Left kidney (tissue), 8 donors: Measurements from ENCODE around the gene ARSG. TPM values are rescaled to one million over a fixed set of nuclear protein-coding genes. Genes with fewer than 3 reads are reported as not detected.
"Not testable (repeated sequence)": the region's sequence is repeated elsewhere in the genome, so short reads cannot be mapped to it uniquely, and the experiment has no call there.

Experiments used
- DNase-seq: peaks from one replicate; pipeline ENCODE4 v3.0.0-alpha.2; 2013
- long read RNA-seq, 8 donors: transcript quantifications; one replicate each; lab custom pipeline, GENCODE V29; 2026
- polyA plus RNA-seq: library from polyadenylated mRNA; unstranded; fragments of 120-200 nt; gene quantifications from one replicate; pipeline ENCODE4 v1.2.1, GENCODE V29; 2013; ENCODE audit not compliant: insufficient read length

The ARSG gene
- 6.2 TPM for polyA plus RNA-seq
- long read RNA-seq, donor 1, partial matches to known transcripts: 0 of 1 reads
- long read RNA-seq, donor 1, other reads (novel, unspliced or antisense): 0 of 1 reads
- long read RNA-seq, donor 2: 0 reads
- long read RNA-seq, donor 3: 0 reads
- long read RNA-seq, donor 4: 0 reads
- long read RNA-seq, donor 5, full-length matches to known transcripts: 2 of 2 reads
- long read RNA-seq, donor 5, partial matches to known transcripts: 0 of 2 reads
- long read RNA-seq, donor 5, other reads (novel, unspliced or antisense): 0 of 2 reads
- long read RNA-seq, donor 6: 0 reads
- long read RNA-seq, donor 7, partial matches to known transcripts: 0 of 2 reads
- long read RNA-seq, donor 7, other reads (novel, unspliced or antisense): 0 of 2 reads
- long read RNA-seq, donor 8, full-length matches to known transcripts: 1 of 1 reads
- long read RNA-seq, donor 8, partial matches to known transcripts: 0 of 1 reads
- long read RNA-seq, donor 8, other reads (novel, unspliced or antisense): 0 of 1 reads

DNA sequence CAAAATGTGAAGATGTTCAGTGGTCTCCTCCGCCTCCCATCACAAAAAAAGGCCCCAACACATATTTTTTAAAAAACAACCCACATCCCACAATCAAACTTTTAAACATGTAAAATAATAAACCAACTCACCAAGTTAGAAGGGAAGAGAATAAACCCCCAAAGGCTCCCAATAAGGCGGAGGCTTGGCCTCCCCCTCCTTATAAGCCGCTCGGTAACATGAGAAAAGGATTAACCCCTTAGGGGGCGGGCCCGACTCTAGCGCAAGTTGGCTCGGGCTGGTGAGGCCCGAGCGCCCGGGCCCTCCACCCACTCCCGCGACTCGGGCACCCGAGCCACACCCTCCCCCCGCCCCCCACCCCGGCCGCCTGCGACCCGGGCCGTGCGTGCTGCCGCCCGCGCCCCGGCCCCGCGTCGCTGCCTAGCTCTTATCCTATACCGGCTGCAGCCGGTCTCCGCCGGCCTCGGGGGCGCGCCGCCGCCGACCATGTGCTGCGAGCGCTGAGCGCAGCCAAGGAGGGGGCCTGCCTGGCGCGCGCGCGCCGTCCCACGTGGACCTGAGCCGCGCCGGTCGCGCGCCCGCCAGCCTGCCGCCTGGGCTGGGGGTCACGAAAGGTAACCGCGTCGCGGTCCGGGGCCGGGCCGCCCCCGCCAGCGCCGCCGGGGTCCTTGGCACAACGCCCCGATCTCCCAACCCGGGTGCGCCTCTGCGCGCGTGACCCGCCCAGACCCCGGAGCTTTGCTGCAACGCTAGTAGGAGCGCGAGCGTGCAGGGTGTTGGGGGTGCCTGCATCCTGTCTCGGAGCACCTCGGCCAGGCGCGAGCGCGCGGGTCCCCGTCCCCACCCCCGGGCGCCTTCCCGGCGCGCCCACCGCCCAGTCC, at the start of gene ARSG, which contains the start of gene SLC16A6:
ARSG (plus strand) TSS at position 541 of the 881 bp plus-strand sequence. CDS start 15,999 bp downstream, outside the sequence.
SLC16A6 (minus strand) TSS at position 173 of the 881 bp plus-strand sequence. CDS start 12,807 bp downstream, outside the sequence.
- peak; percentile 79 for DNase-seq

GRCh38 chr17:68246271-68247028, 44.8 kb upstream of the ARSG start:
- DNase-seq: no peak

- DNase-seq: peak; percentile 93
These were observed 43.7 kb upstream of the ARSG start, which contains the start of gene AMZ2 for GRCh38 chr17:68247445-68248198. TSS of gene AMZ2 (plus strand) at chr17:68248043. CDS start at chr17:68250188, 2,145 bp downstream.

GRCh38 chr17:68248199-68248825, 43.0 kb upstream of the ARSG start:
- peak; percentile 49 for DNase-seq

- DNase-seq: no peak
These were observed 42.4 kb upstream of the ARSG start for GRCh38 chr17:68248891-68249290.

GRCh38 chr17:68249354-68249765, 41.9 kb upstream of the ARSG start:
- no peak for DNase-seq

GRCh38 chr17:68253426-68253825, 37.9 kb upstream of the ARSG start:
- DNase-seq: not testable (repeated sequence)

DNA sequence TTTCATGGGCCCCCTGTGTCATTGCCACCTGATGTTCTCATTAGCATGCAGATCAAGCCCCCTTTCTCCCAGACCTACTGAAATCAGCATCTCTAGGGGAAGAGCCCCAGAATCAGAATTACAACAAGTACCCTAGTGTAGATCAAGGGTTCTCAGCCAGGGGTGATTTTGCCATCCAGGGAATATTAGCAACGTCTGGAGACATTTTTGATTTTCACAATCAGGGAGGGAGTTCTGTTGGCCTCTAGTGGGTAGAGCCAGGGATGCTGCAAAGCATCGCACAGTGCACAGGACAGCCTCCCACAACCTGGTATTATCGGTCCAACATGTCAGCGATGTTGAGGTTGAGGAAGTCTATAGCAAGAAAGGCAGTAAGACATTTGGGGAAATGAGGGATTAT, 36.1 kb upstream of the ARSG start:
- no peak for DNase-seq

DNA sequence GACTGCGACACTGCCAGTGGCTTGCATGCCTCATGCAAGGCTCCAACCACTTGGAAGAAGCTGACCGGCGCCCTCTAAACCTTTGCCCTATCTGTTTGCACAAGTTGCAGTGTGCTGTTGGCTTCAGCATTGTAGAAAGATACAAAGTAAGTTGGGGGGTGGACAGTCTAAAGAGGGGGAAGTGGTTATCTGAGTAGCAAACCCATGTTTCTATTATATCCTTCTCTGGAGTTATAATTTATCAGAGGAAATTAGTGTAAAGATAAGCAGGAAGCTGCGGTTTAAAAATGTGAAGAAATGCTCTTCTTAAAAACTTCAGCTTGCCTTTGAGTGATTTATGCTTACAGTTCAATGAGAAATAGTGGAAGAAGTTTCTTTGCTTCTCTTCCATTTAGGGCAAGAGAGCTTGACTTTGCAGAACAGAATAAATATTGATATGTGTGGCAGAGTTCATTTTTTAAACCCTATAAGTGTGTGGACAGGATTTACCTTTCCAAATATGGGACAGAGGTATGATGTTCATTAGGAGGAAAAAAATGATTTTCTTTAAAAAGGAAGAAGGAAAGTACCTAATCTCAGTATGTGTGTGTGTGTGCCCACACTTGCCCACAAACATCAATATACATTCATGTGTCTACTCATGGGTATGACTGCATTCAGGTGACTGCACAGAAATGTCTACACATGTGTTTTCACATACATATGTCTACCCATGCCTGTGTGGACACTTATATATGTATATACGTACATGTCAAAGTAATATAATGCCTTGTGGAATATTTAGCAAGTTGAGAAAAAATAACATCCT, 35.4 kb upstream of the ARSG start:
- DNase-seq: no peak

DNA sequence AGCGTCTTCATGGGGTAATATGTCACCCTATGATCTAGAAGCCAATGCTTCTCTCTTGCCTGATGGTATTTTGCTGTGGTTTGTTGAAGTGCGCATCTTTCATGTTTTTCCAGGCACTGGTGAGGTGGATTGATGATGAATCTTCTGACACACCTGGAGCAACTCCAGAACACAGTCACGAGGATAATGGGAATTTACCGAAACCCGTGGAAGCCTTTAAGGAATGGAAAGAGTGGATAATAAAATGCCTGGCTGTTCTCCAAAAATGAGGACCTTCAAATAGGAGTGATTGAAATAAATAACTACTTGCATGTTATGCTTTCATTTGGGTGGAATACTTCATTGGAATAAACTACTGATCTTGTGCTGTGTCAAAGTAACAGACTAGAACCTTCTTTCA, 34.6 kb upstream of the ARSG start:
- DNase-seq: not testable (repeated sequence)

- no peak for DNase-seq
These were observed 33.4 kb upstream of the ARSG start for GRCh38 chr17:68257934-68258333.

- not testable (repeated sequence) for DNase-seq
These were observed 32.2 kb upstream of the ARSG start for GRCh38 chr17:68258890-68259647.

DNA sequence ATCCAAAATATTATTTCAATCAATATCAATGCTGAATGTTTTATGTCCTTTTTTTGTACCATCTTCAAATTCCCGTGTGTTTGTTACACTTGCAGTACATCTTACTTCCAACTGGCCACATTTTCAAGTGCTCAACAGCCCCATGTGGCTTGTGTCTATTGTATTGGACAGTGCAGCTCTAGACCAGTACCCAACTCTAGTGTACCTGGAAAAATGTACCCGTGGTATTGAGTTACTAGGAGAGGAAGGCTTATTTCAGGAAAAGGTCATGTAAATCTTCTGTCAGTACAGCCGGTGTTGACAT, 31.7 kb upstream of the ARSG start:
- not testable (repeated sequence) for DNase-seq

DNA sequence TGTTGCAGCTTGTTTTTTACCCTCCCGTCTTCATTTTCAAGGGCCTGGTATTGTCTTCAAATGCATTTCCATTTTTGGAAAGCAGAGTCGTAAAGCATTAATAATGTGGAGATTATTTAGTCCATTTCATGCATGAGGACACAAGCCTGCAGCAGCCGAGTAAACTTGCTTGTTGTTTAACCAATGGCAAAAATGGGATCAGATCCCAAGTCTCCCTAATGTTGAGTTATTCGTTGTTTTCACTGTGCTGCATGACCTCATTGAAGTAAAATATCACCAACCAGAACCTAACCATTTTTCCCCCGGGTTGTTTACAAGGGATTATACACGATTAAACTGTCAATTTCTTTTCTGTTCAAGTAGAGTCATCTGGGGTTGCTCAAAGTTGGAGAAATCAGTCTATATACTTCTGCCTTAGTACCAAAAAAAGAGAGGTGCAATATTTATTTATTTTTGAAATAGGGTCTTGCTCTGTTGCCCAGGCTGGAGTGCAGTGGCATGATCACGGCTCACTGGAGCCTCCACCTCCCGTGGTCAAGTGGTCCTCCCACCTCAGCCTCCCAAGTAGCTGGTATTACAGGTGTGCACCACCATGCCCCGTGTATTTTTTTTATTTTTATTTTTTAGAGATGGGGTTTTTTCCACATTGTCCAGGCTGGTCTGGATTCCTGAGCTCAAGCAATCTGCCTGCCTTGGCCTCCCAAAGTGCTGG, 31.1 kb upstream of the ARSG start:
- no peak for DNase-seq

DNA sequence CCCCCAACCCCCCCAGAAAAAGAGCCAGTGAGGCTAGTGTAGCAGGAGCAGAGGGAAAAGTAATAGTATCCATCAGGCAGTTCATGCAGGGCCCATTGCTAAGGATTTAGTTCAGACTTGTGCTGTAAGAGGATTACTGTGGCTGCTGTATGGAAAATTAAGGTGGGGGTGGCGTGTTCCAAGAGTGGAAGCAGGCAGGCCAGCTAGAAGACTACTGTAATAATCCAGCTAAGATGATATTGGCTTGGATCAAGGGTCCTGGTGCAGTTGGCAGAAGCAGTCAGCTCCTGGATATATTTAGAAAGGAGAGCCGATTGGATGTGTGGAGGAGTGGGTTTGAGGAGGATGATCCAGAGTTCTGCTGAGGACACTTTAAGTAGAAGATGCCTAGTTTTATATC, 28.8 kb upstream of the ARSG start:
- DNase-seq: not testable (repeated sequence)

DNA sequence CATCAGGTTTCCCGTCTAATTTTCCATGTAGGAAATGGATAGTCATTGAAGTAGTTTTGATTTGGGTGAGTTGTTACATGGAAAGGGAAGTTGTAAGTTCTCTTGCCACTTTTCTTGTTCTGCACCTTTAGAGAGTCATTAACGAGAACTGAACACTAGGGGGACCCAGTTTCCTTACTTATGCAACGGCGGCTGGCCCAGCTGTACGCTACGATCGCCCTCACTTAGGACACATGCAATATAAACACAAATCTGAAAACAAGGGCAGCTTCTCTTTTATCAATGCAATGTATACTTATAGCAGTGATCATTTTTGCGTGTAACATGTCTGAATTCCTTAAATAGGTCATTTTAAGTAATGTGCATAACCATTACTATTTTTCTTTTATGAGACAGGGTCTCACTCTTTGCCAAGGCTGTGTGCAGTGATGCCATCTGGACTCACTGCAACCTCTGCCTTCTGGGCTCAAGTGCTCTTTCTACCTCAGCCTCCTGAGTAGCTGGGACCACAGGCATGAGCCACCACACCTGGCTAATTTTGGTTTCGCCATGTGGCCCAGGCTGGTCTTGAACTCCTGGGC, 28.1 kb upstream of the ARSG start:
- not testable (repeated sequence) for DNase-seq

GRCh38 chr17:68265833-68266232, 25.5 kb upstream of the ARSG start:
- DNase-seq: not testable (repeated sequence)

GRCh38 chr17:68273722-68274121, 17.6 kb upstream of the ARSG start:
- DNase-seq: no peak
